Uterus (tissue), 4 donors: Measurements from ENCODE around the gene METTL26. TPM values are rescaled to one million over a fixed set of nuclear protein-coding genes. Genes with fewer than 3 reads are reported as not detected.

Experiments
- DNase-seq, 2 donors: peaks; one replicate each; pipeline ENCODE4 v3.0.0-alpha.2; 2019 to 2020
- H3K27ac ChIP-seq, 2 donors: fragments of 200-600 bp; sonication (generic); 1 replicate in 1 of 2; 2 replicates in 1 of 2; pipeline ENCODE4 v1.5.1; 2016 to 2018
- H3K27me3 ChIP-seq, 2 donors: fragments of 200-600 bp; sonication (generic); one replicate each; pipeline ENCODE4 v1.5.1; 2018 to 2019; ENCODE audit warnings: control low read depth in 1 of 2
- H3K36me3 ChIP-seq, 2 donors: fragments of 200-600 bp; sonication (generic); one replicate each; pipeline ENCODE4 v1.5.1; 2019; ENCODE audit warnings: control low read depth in 1 of 2
- H3K4me1 ChIP-seq, 2 donors: fragments of 200-600 bp; sonication (generic); one replicate each; pipeline ENCODE4 v1.5.1; 2018 to 2019; ENCODE audit warnings: control low read depth in 1 of 2
- H3K4me3 ChIP-seq, 2 donors: fragments of 200-600 bp; sonication (generic); 1 replicate in 1 of 2; 2 replicates in 1 of 2; pipeline ENCODE4 v1.5.1; 2018 to 2019; ENCODE audit warnings: mild to moderate bottlenecking in 1 of 2
- H3K9me3 ChIP-seq, 2 donors: fragments of 200-600 bp; sonication (generic); one replicate each; pipeline ENCODE4 v1.5.1; 2019; ENCODE audit warnings: control low read depth in 1 of 2
- CTCF ChIP-seq, 4 experiments: fragments of 200-600 bp in 2 of 4; fragments of 450-650 bp in 2 of 4; sonication (generic) in 2 of 4; IDR thresholded peaks; one replicate each; pipeline ENCODE4 v1.5.1; 2016 to 2019; ENCODE audit warnings: antibody characterized with exemption in 4 of 4, mild to moderate bottlenecking in 2 of 4, moderate library complexity in 1 of 4
- POLR2A ChIP-seq, 2 donors: fragments of 450-650 bp; IDR thresholded peaks; one replicate each; pipeline ENCODE4 v1.6.1; 2016; ENCODE audit warnings: antibody characterized with exemption in 2 of 2, mild to moderate bottlenecking in 1 of 2, moderate library complexity in 1 of 2
- intact Hi-C: fragments of 100-400 bp; cut with DNase I; formaldehyde crosslinking; loops from one replicate; pipeline ENCODE4 v1.15.1; 2023; ENCODE audit warnings: low total_unique reads
- total RNA-seq, 4 donors: library from RNA; depleted of rRNA in 3 of 4; stranded (reverse); fragments of >200 nt in 3 of 4; gene quantifications; one replicate each; pipeline versions ENCODE4 v1.1.0 to v1.2.4, GENCODE V29; 2014 to 2023
- donor health status: DM: yes; HTN: yes; CAD: no.

Gene METTL26
- total RNA-seq, 4 donors from 2014 or later: 29.5 to 171 (median 97.1) TPM

GRCh38 chr16:648071-648780 is 12.1 kb upstream of the METTL26 start:
- peaks cover 0 to 26% of the 10 kb centered on the region in 2 donors for H3K4me1 ChIP-seq
- DNase-seq: no peak

GRCh38 chr16:647173-647902 is 11.2 kb upstream of the METTL26 start:
- no peak overlapping the region for H3K4me3 ChIP-seq
- no peak for TF ChIP-seq POLR2A (IDR thresholded peaks at IDR 0.05)
- TF ChIP-seq CTCF (IDR thresholded peaks at IDR 0.05): no peak
- no peaks in the 10 kb centered on the region for H3K36me3 ChIP-seq
- intact Hi-C loops: no loop called here
- no peak overlapping the region for H3K27ac ChIP-seq
- no peak for DNase-seq
- peaks cover 0 to 26% of the 10 kb centered on the region in 2 donors for H3K4me1 ChIP-seq
- H3K27me3 ChIP-seq: no peaks in the 10 kb centered on the region
- H3K9me3 ChIP-seq: no peaks in the 10 kb centered on the region

More at GRCh38 chr16:648071-648780, 12.1 kb upstream of the METTL26 start:
- TF ChIP-seq CTCF (IDR thresholded peaks at IDR 0.05): peak in 1 of 4 experiments; percentile 7
- no peak for TF ChIP-seq POLR2A (IDR thresholded peaks at IDR 0.05)
- Histone ChIP-seq H3K27me3 (no peaks in the 10 kb centered on the region), H3K9me3 (no peaks in the 10 kb centered on the region), H3K36me3 (no peaks in the 10 kb centered on the region), H3K27ac (peak overlapping the region; percentile 71 to 91), H3K4me3 (peak overlapping the region; percentile 40 to 75)
- intact Hi-C loops: no loop called here

- TF ChIP-seq CTCF (IDR thresholded peaks at IDR 0.05) (no peak), POLR2A (IDR thresholded peaks at IDR 0.05) (no peak)
- Histone ChIP-seq H3K9me3 (no peaks in the 10 kb centered on the region), H3K4me1 (peaks cover 0 to 26% of the 10 kb centered on the region in 2 donors), H3K27me3 (no peaks in the 10 kb centered on the region), H3K36me3 (no peaks in the 10 kb centered on the region), H3K27ac (no peak overlapping the region), H3K4me3 (no peak overlapping the region)
- intact Hi-C loops: no loop called here
- DNase-seq: no peak
Measured at GRCh38 chr16:646679-647172, 10.6 kb upstream of the METTL26 start.

GRCh38 chr16:645852-646678 is 10.0 kb upstream of the METTL26 start:
- no peak for TF ChIP-seq POLR2A (IDR thresholded peaks at IDR 0.05)
- H3K27me3 ChIP-seq: no peaks in the 10 kb centered on the region
- no peaks in the 10 kb centered on the region for H3K36me3 ChIP-seq
- H3K27ac ChIP-seq: no peak overlapping the region
- no peak overlapping the region for H3K4me3 ChIP-seq
- no peaks in the 10 kb centered on the region for H3K9me3 ChIP-seq
- peaks cover 0 to 26% of the 10 kb centered on the region in 2 donors for H3K4me1 ChIP-seq
- DNase-seq: no peak
- intact Hi-C loops: no loop called here

- H3K27ac ChIP-seq: no peak overlapping the region
- no peak for DNase-seq
- H3K27me3 ChIP-seq: no peaks in the 10 kb centered on the region
- no peak overlapping the region for H3K4me3 ChIP-seq
- TF ChIP-seq POLR2A (IDR thresholded peaks at IDR 0.05) (no peak), CTCF (IDR thresholded peaks at IDR 0.05) (no peak)
- H3K9me3 ChIP-seq: no peaks in the 10 kb centered on the region
- intact Hi-C loops: no loop called here
- H3K36me3 ChIP-seq: no peaks in the 10 kb centered on the region
- H3K4me1 ChIP-seq: peaks cover 0 to 14% of the 10 kb centered on the region in 2 donors
Measured at GRCh38 chr16:644556-644955, 8.5 kb upstream of the METTL26 start.
